GM20431 (cell line): ENCODE results near the gene ARHGAP31.
"Not testable (repeated sequence)": the region's sequence is repeated elsewhere in the genome, so short reads cannot be mapped to it uniquely, and the experiment has no call there.

Source experiments
- in situ Hi-C: fragments of 300-500 bp; cut with MseI, MboI; formaldehyde crosslinking; loops from one replicate; pipeline ENCODE4 v1.15.0; 2020; ENCODE audit warnings: low sequenced_read_pairs; ENCODE audit not compliant: unreplicated experiment

Gene ARHGAP31

GRCh38 chr3:119368298-119368697, 74.1 kb downstream of the ARHGAP31 start:
- in situ Hi-C loops = no loop called here

DNA sequence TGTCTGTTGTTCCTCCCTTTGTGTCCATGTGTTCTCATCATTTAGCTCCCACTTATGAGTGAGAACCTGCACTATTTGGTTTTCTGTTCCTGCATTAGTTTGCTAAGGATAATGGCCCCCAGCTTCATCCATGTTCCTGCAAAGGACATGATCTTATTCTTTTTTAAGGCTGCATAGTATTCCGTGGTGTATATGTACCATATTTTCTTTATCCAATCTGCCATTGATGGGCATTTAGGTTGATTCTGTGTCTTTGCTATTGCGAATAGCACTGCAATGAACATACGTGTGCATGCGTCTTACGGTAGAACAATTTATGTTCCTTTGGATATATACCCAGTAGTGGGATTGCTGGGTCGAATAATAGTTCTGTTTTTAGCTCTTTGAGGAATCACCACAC, 77.6 kb downstream of the ARHGAP31 start:
- in situ Hi-C loops = not testable (repeated sequence)

DNA sequence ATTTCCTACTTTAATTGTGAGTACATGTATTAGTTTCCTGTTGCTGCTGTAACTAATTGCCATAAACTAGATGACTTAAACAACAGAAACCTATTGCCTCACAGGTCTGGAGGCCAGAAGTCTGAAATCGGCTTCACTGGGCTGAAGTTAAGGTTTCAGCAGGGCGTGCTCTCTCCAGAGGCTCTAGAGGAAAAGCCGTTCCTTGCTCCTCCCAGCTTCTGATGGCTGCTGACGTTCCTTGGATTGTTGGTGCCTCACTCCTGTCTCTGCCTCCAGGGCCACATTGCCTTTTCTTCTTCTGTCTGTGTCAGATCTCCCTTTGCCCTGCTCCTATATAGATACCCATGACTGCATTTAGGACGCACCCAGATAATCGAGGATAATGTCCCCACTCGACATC, 80.9 kb downstream of the ARHGAP31 start:
- in situ Hi-C loops = no loop called here

GRCh38 chr3:119375510-119375909, 81.3 kb downstream of the ARHGAP31 start:
- in situ Hi-C loops = no loop called here

- in situ Hi-C loops = no loop called here
Observed at GRCh38 chr3:119376758-119377157, 82.6 kb downstream of the ARHGAP31 start.

- in situ Hi-C loops = no loop called here
Observed at GRCh38 chr3:119378259-119378803, 84.1 kb downstream of the ARHGAP31 start.

DNA sequence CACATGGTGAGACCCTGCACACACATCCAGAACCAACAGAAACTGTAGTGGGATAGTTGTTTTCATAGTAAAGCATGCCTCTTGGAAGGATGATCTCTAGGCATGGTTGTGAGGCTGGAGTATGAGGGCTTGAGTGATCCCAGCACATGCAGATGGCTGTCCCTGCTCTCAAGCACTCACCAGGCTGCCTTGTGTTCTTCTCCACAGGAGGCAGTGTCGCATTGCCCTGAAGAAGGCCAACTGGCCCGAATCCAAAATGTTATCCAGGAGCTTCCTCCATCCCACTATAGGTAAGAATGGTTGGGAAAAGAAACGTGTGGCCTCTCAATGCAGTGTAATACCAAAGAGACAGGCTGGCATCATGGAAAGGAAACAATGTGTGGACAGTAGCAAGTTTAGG, 86.5 kb downstream of the ARHGAP31 start:
- in situ Hi-C loops = no loop called here

GRCh38 chr3:119382134-119382533, 88.0 kb downstream of the ARHGAP31 start:
- in situ Hi-C loops = no loop called here

- in situ Hi-C loops = no loop called here
Observed at GRCh38 chr3:119388577-119388976, 94.4 kb downstream of the ARHGAP31 start.

- in situ Hi-C loops = no loop called here
Observed at GRCh38 chr3:119395923-119396358, 101.8 kb downstream of the ARHGAP31 start.

- in situ Hi-C loops = no loop called here
Observed at GRCh38 chr3:119396870-119397269, 102.7 kb downstream of the ARHGAP31 start.

DNA sequence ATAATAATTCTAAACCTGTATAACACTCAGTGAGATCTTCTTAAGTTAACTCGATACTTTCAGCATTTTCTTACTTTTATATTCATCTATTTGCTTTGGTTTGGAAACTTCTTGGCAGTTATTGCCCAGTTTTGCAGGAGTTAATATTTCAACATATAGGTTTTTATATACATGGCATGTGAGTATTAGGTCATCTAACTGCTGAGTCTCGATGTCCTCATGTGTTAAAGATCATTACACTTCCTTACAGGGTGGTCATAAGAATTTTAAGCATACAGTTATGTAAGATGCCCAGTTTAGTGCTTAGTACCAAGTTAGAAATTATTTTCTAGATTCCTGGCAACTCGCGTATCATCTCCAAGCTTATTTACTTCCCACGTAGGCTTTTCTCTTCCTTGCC, 106.3 kb downstream of the ARHGAP31 start:
- in situ Hi-C loops = no loop called here

- in situ Hi-C loops = no loop called here
Observed at GRCh38 chr3:119401069-119401468, 106.9 kb downstream of the ARHGAP31 start.

DNA sequence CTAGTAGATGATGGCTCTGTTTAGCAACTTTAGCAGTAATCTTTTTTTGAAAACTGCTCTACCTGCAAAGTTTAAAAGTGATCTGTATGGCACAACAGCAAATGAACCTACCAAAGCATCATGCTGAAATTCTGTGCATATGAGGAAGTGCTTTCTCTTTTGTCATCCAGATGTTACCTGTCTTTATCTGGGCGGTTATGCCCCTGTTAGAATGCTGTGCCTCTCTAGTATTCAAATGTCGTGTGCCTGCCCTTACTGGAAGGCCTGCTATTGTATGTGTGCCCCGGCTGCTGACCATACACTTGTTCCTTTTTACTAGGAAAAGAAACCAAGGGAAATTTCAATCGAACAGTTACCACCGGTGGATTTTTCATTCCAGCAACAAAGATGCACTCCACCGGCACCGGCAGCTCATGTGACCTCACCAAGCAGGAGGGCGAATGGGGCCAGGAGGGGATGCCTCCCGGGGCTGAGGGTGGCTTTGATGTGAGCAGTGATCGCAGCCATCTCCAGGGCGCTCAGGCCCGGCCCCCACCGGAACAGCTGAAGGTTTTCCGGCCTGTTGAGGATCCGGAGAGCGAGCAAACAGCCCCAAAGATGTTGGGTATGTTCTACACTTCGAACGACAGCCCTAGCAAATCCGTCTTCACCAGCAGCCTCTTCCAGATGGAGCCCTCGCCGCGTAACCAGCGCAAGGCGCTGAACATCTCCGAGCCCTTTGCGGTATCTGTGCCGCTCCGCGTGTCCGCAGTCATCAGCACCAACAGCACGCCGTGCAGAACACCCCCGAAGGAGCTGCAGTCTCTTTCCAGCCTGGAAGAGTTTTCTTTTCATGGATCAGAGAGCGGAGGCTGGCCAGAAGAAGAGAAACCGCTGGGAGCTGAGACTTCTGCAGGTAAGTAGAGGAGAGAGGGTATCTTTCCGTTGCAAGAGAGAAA, 107.6 kb downstream of the ARHGAP31 start:
- in situ Hi-C loops = no loop called here

DNA sequence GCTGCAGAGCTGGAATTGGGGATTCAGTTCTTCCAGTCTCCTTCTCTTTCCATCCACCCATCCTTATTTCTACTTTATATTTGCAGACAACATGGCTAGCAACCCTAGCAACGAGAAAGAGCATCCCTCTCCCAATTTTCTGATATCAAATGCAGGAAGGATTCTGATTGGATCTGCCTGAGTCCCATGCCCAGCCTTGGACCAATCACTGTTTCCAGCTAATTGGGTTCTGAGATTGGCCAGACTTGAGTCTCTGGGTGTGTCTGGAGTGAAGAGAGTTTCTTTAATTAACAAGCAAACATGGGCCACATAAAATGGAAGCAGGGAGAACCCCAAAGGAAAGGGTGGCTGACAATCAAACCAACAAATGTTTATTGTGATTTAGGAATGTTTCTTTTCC, 108.6 kb downstream of the ARHGAP31 start:
- in situ Hi-C loops = no loop called here

- in situ Hi-C loops = no loop called here
Observed at GRCh38 chr3:119403201-119403600, 109.0 kb downstream of the ARHGAP31 start.

GRCh38 chr3:119405315-119405714, 111.1 kb downstream of the ARHGAP31 start:
- in situ Hi-C loops = no loop called here

- in situ Hi-C loops = no loop called here
Observed at GRCh38 chr3:119408243-119408950, 114.2 kb downstream of the ARHGAP31 start.

- in situ Hi-C loops = no loop called here
Observed at GRCh38 chr3:119409844-119410243, 115.7 kb downstream of the ARHGAP31 start.

DNA sequence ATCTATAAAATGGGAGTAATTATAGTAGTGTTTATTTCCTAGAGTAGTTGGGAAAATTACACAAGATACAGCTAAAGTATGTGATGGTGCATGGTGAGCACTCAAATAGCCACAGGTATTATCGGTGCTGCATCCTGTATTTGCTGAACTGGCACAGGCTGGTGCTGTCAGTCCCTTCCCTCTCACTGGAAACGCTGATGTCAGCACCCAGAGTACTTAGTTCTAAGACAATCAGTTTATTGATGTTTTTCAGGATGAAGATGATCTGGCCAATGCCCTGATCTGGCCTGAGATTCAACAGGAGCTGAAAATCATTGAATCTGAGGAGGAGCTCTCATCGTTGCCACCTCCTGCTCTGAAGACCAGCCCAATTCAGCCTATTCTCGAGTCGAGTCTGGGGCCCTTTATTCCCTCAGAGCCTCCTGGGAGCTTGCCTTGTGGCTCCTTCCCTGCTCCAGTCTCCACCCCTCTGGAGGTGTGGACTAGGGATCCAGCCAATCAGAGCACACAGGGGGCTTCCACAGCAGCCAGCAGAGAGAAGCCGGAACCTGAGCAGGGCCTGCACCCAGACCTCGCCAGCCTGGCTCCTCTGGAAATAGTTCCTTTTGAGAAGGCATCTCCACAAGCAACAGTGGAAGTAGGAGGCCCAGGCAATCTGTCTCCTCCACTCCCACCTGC, 119.6 kb downstream of the ARHGAP31 start:
- in situ Hi-C loops = no loop called here
